ENCODE results near the gene INPP4A.

INPP4A gene

GRCh38 chr2:98514879-98515249 is 70.2 kb downstream of the INPP4A start:
- DNase-seq (ENCODE audit: low spot score), result no peak

GRCh38 chr2:98515250-98515991 is 70.8 kb downstream of the INPP4A start:
- DNase-seq (ENCODE audit: low spot score), result peak; percentile 16

- no peak for DNase-seq (ENCODE audit: low spot score)
These were observed 71.9 kb downstream of the INPP4A start for GRCh38 chr2:98516571-98516970.

DNA sequence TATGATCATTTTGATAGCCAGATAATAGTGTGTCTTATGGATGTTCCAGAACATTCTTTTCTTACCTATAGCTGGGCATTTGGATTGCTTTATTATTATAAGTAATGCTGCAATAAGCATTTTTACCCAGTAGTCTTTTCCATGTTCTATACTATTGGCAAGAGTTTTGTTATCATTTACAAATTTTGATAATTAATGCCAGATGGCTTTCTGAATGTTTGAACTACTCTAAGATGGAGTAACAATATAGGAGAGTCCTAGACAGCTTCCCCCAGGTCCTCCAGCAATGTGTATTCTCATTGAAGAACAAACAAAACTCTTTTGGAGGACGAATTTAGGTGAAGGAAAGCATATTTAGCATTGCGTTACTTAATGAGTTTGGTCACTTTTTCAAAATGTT is 73.0 kb downstream of the INPP4A start:
- DNase-seq (ENCODE audit: low spot score), result no peak

DNA sequence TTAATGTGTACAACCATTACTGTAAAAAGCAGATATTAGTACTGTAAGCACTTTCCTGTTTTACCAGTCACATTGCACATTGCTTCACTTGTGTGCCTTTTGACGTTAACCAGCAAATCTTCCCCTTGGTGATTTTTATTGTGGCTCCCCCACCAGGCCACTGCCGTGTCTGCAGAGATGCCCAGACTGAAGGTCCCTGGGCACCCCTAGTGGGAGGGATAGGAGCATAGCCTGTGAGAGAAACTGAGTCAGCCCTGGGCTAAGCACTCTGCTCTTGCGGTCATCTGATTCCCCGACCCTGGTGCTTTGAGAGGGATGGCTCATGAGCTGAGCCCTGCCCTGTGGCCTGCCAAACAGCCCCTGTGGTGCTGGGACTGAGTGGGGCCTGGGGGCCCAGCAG is 73.4 kb downstream of the INPP4A start:
- no peak for DNase-seq (ENCODE audit: low spot score)

DNA sequence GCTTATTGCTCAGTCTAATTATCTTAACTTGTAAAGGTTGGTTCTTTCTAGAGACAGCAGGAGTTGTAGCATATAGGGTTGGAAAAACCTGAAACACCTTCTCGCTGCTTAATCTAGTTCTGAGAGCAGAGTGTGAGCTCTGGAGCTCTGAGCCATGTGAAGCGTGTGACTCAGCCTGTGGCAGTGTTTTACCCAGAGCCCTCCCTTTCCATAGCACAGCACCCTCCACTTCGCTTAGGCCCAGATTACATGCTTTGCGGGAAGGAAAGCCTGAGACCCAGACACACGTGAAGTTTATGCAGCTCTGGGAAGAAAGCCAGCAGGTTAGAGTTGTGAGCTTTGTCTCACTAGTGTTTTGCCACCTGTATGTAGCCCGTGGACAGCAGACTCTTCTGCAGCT is 74.5 kb downstream of the INPP4A start:
- DNase-seq (ENCODE audit: low spot score), result no peak

GRCh38 chr2:98519851-98520250 is 75.2 kb downstream of the INPP4A start:
- DNase-seq (ENCODE audit: low spot score), result no peak

GRCh38 chr2:98520806-98521205 is 76.1 kb downstream of the INPP4A start:
- no peak for DNase-seq (ENCODE audit: low spot score)

DNA sequence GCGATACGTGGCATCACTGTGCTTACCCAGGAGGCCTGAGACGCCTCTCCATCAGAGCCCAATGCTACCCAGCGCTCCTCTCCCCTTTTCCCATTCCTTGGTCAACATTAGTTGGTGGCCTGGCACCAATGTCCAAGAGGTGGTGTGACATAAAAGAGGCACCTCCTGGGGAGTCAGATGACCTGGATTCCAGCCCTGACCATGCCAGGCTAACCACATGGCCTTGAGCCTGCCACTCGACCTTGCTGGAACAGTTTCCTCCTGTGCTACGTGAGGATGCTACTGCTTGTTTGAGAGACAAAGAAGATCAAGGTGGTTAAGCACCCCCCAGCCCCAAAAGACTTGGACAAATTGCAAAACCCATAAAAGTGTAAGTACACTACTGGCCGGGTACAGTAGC is 76.6 kb downstream of the INPP4A start:
- no peak for DNase-seq (ENCODE audit: low spot score)

GRCh38 chr2:98522854-98523253 is 78.2 kb downstream of the INPP4A start:
- no peak for DNase-seq (ENCODE audit: low spot score)

DNA sequence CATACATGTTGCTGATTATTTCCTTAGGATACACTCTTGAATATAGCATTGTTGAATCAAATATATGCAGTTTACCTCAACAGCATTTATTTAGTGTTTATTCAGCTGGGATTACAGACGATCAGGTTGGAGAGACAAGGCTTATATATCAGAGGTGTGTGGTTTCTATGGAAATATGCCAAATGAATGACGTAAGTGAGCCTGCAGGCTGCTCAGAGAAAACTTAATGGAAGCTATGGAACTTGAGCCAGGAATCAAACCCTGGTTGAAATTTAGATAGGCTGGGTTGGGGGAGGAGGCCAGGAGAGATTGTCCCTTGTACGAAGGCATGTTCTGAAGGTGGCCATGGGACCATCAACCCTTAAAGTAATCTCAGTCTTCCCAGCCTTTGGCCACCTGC is 79.5 kb downstream of the INPP4A start:
- no peak for DNase-seq (ENCODE audit: low spot score)

DNA sequence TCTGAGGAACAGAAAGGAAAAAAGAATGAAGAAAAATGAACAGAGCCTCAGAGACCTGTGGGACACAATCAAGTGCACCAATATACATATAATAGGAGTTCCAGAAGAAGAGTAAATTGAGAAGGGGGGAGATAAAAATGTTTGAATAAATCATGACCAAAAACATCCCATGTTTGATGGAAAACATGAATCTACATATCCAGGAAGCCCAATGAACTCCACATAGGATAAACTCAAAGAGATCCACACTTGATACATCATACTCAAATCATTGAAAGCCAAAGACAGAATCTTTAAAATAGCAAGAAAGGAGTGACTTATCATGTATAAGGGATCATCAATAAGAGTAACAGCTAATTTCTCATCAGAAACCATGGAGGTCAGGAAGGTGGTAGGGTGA is 83.7 kb downstream of the INPP4A start:
- DNase-seq (ENCODE audit: low spot score), result no peak

GRCh38 chr2:98530114-98530513 is 85.5 kb downstream of the INPP4A start:
- DNase-seq (ENCODE audit: low spot score), result no peak

GRCh38 chr2:98532756-98533155 is 88.1 kb downstream of the INPP4A start:
- no peak for DNase-seq (ENCODE audit: low spot score)

DNA sequence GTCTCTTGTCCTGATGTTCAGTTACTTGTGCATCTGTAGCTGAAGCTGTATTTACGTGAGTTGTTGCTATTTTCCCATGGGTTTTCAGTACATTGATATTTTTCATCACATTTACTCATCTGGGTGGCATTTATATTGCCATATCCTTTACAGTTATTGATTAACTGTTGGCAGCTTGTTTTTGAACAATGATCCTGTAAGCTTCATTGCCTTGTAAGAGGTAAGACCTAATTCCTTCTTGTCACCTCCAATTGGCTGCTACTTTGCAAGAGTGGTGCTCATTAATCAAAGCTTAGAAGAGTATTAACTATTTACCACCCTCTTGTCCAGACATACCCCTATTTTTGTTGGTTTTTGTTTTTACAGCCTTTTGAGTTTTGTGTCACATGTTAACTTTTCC is 88.9 kb downstream of the INPP4A start:
- DNase-seq (ENCODE audit: low spot score), result no peak

GRCh38 chr2:98534761-98535160 is 90.1 kb downstream of the INPP4A start:
- DNase-seq (ENCODE audit: low spot score), result no peak

- DNase-seq (ENCODE audit: low spot score), result no peak
These were observed 91.5 kb downstream of the INPP4A start for GRCh38 chr2:98535971-98536677.

GRCh38 chr2:98537390-98538126 is 92.9 kb downstream of the INPP4A start:
- no peak for DNase-seq (ENCODE audit: low spot score)

GRCh38 chr2:98538280-98539041 is 93.8 kb downstream of the INPP4A start:
- DNase-seq (ENCODE audit: low spot score), result no peak

DNA sequence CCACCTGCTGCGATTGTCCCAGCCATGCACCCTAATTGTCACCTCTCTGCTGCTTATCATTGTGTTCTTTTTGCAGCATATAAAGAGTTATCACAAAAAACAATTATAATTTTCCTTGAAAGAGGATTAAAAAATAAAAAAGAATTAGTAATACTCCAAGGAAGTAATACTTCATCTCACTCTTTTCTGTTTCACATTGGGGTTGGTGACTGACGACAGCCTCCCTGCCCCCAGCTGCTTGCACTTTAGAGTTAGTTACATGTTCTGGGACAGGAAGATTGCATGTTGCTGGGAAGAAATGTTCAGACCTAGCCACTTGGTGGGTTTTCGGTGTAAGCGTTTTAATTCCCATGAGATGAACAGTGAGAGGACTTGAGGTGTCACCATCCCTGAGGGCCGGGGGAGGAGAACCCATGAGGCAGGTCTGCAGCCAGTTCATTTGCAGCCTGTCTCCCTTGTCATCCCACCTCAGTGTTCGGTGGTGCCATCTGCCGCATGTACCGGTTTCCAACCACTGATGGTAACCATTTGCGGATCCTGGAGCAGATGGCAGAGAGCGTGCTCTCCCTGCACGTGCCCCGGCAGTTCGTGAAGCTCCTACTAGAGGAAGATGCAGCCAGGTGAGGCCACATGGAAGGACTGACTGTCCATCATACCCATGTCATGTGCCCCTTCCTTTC is 94.5 kb downstream of the INPP4A start:
- no peak for DNase-seq (ENCODE audit: low spot score)

DNA sequence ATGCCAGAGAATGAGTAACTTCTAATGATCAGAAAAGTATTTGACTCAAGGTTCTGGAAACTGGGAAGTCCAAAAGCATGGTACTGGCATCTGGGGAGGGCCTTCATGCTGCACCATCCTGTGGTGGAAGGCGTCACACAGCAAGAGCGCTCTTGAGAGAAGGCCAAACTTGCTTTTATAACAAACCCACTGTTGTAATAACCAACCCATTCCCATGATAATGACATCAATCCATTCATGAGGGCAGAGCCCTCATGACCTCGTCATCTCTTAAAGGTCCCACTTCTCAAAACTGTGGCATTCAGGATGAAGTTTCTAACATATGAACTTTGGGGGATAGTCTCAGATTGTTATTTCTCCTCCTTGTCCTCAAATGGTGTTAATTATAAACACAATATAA is 95.9 kb downstream of the INPP4A start:
- DNase-seq (ENCODE audit: low spot score), result no peak

- DNase-seq (ENCODE audit: low spot score), result no peak
These were observed 96.8 kb downstream of the INPP4A start for GRCh38 chr2:98541489-98541888.

All from COLO829 (cell line).